GM12875 (cell line): ENCODE data around the gene NSUN6.

Experiments used
- H3K4me3 ChIP-seq: one replicate; pipeline ENCODE4 v1.5.1; 2011; ENCODE audit warnings: low read depth, low read length, control low read depth
- TF ChIP-seq, protein P1 (sequence below): IDR thresholded peaks from 2 replicates; pipeline ENCODE4 v1.5.1; 2011; ENCODE audit warnings: low read depth, mild to moderate bottlenecking, control low read depth, inconsistent platforms, low read length, moderate library complexity, borderline replicate concordance; ENCODE audit not compliant: insufficient read depth

Gene NSUN6

GRCh38 chr10:18539335-18539734 lies 112.1 kb downstream of the NSUN6 start:
- H3K4me3 ChIP-seq = no peak overlapping the region
- TF ChIP-seq, protein P1, sequence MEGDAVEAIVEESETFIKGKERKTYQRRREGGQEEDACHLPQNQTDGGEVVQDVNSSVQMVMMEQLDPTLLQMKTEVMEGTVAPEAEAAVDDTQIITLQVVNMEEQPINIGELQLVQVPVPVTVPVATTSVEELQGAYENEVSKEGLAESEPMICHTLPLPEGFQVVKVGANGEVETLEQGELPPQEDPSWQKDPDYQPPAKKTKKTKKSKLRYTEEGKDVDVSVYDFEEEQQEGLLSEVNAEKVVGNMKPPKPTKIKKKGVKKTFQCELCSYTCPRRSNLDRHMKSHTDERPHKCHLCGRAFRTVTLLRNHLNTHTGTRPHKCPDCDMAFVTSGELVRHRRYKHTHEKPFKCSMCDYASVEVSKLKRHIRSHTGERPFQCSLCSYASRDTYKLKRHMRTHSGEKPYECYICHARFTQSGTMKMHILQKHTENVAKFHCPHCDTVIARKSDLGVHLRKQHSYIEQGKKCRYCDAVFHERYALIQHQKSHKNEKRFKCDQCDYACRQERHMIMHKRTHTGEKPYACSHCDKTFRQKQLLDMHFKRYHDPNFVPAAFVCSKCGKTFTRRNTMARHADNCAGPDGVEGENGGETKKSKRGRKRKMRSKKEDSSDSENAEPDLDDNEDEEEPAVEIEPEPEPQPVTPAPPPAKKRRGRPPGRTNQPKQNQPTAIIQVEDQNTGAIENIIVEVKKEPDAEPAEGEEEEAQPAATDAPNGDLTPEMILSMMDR = no peak

DNA sequence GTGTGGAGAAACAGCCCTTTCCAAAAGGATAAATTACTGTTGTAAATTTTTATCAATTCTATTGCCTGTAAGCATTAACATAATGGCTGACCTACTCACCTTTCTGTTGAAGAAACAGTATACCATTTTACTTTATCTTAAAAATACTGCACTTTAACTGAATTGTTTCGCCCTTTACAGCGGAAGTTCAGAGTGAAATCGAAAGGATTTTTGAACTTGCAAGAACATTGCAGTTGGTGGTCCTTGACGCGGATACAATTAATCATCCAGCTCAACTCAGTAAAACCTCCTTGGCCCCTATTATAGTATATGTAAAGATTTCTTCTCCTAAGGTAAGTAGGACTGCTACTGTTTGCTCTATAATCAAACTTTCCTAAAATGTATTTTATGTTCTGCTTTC lies 117.5 kb downstream of the NSUN6 start:
- H3K4me3 ChIP-seq = no peak overlapping the region
- TF ChIP-seq, protein P1 = no peak

DNA sequence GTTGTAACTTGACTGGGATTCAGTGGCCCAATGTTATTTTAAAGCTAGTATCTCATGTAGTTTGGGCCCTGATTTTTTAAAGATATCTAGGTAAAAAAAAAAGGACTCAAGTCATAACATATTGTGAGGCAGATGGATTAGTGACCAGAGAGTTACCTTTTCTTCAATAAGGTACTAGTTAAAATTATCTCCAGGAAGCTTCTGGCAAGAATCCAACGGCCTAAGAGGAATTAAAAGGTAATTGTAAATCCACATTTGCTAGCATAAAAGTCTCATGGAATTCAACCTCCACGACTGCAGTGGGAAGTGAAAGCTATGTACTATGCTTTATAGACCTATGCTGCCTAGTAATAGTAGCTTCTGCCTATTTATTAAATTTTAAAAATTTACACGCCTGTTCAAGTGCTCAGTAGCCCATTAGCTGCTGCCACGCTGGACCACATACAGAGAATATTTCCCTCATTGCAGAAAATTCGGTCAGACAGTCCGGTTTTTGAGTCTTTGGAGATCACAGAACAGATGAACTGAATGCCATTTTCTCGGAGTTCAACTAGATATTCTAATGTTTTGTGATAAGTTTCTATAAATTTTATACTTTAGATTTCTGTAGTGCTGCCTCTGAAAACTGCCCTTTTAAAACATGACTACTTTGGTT lies 118.4 kb downstream of the NSUN6 start:
- H3K4me3 ChIP-seq = no peak overlapping the region
- TF ChIP-seq, protein P1 = no peak

- H3K4me3 ChIP-seq = no peak overlapping the region
- TF ChIP-seq, protein P1 = no peak
Measured at GRCh38 chr10:18528292-18528691, 123.1 kb downstream of the NSUN6 start.

DNA sequence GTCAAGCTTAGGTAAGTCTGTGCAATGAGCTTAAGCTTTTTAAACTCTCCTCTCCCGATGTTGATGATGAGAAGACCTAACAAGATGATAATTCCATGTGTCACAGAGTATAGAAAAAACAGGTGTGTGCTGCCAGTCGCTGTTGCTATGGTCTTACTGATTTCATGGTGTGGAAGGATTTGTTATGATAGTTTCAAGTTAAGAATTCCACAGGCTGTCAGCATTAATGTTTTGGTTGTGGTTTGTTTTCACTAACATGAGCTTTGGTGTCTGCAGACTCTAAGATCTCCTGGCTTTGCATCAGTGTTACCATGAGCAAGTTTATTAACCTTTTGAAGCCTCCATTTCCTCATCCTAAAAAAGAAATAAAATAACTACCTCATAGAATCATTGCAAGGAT lies 123.7 kb downstream of the NSUN6 start:
- H3K4me3 ChIP-seq = no peak overlapping the region
- TF ChIP-seq, protein P1 = no peak

DNA sequence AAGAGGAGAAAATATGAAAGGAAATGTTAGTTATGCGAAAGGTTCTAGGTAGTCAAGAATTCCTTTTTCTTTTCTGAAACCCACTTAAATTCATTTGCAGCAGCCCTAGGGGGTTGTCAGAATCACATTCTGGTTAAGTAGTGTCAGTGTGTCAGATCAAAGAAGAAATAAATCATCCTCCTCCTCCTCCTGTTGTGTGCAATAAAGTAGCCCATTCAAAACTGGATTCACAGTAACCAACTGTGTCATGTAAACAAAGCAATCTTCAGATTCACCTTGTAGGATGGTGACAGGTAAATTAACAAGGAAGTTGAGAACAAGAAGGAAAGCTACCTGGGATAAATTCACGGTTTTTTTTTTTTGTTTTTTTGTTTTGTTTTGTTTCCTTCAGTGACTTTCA lies 127.5 kb downstream of the NSUN6 start:
- no peak overlapping the region for H3K4me3 ChIP-seq
- TF ChIP-seq, protein P1 = no peak

- TF ChIP-seq, protein P1 = no peak
- H3K4me3 ChIP-seq = no peak overlapping the region
Measured at GRCh38 chr10:18523025-18523424, 128.4 kb downstream of the NSUN6 start.
